NCI-H187 treated with DMSO at 0.1 percent for 48 hours (cell line): ENCODE measurements around the gene RC3H2.

Source experiments
- DNase-seq: peaks from one replicate; lab custom pipeline; 2025; lab: John Stamatoyannopoulos, UW

The RC3H2 gene

DNA sequence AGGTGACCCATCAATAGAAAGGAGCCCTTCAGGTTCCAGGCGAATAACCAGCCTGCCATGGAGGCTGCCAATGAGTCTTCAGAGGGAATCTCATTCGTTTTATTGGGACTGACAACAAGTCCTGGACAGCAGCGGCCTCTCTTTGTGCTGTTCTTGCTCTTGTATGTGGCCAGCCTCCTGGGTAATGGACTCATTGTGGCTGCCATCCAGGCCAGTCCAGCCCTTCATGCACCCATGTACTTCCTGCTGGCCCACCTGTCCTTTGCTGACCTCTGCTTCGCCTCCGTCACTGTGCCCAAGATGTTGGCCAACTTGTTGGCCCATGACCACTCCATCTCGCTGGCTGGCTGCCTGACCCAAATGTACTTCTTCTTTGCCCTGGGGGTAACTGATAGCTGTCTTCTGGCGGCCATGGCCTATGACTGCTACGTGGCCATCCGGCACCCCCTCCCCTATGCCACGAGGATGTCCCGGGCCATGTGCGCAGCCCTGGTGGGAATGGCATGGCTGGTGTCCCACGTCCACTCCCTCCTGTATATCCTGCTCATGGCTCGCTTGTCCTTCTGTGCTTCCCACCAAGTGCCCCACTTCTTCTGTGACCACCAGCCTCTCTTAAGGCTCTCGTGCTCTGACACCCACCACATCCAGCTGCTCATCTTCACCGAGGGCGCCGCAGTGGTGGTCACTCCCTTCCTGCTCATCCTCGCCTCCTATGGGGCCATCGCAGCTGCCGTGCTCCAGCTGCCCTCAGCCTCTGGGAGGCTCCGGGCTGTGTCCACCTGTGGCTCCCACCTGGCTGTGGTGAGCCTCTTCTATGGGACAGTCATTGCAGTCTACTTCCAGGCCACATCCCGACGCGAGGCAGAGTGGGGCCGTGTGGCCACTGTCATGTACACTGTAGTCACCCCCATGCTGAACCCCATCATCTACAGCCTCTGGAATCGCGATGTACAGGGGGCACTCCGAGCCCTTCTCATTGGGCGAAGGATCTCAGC lies 104.8 kb downstream of the RC3H2 start, which contains the start of gene OR1K1:
Gene OR1K1, plus strand, starts transcription at position 58 of the 995 bp plus-strand sequence. Its CDS starts 0 bp downstream, at position 58.
- no peak for DNase-seq

DNA sequence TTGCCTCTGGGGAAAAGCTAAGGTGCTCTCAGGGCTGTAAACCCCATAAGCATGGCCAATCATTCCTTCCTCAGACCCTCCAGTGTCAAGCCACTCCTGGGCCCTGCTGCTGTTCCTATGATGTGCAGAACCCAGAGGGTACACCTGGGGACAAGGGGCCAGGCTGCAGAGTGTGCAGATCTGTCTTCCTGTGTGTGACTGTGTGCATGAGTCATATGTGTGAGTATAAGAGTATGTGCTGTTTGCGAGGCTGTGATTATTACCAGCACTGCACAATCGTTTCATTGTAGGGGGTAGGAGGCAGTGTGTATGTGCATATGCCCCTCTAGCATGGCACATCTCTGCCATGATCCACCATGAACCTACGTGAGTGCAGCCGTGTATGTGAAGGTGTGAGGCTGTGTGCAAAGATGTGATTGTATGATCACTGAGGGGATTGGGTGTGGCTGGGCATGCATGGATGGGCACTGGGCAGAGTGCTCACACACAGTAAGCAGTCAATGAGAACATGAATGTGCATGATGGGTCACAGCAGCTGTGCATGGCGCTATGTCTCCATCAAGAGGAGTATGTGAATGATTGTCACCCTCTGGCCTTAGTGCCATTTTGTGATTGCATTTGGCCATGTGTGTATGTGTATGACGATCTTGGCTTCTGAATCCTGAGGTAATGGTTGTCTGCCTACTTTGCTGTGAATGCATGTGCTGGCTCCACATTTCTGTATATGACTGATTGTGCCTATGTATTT lies 107.7 kb downstream of the RC3H2 start:
- no peak for DNase-seq
